HL-60 (cell line): ENCODE measurements around the gene OBP2A.

Experiments
- DNase-seq, 2 experiments: peaks; one replicate each; pipeline ENCODE4 v3.0.0-alpha.2; 2010 to 2020; ENCODE audit warnings: low read depth in 1 of 2, low spot score in 1 of 2
- H3K27ac ChIP-seq: fragments of 250-450 bp; sonication (Bioruptor Pico); replicated peaks from 2 replicates; pipeline ENCODE4 v1.5.1; 2020; ENCODE audit warnings: mild to moderate bottlenecking, moderate library complexity
- H3K27me3 ChIP-seq: fragments of 250-450 bp; sonication (Bioruptor Pico); 2 replicates; pipeline ENCODE4 v1.5.1; 2021; ENCODE audit warnings: mild to moderate bottlenecking, moderate library complexity; ENCODE audit not compliant: insufficient read depth, poor library complexity, severe bottlenecking
- H3K4me3 ChIP-seq: replicated peaks from 2 replicates; pipeline ENCODE4 v1.5.1; 2011; ENCODE audit warnings: mild to moderate bottlenecking, control low read depth, low read length; ENCODE audit not compliant: insufficient read depth
- GABPA ChIP-seq: IDR thresholded peaks from 2 replicates; pipeline ENCODE4 v1.6.1; 2012; ENCODE audit warnings: low read depth
- POLR2AphosphoS5 ChIP-seq: IDR thresholded peaks from 2 replicates; pipeline ENCODE4 v1.6.1; 2012; ENCODE audit warnings: low read depth
- SPI1 ChIP-seq: IDR thresholded peaks from 2 replicates; pipeline ENCODE4 v1.6.1; 2012; ENCODE audit warnings: low read depth, mild to moderate bottlenecking, borderline replicate concordance
- TF ChIP-seq, protein P1 (sequence below): IDR thresholded peaks from 2 replicates; pipeline ENCODE4 v1.6.1; 2012; ENCODE audit warnings: low read depth; ENCODE audit not compliant: insufficient replicate concordance
- TF ChIP-seq, protein P2 (sequence below): IDR thresholded peaks from one replicate; pipeline ENCODE4 v1.5.1; 2011; ENCODE audit warnings: low read length, control low read depth, inconsistent platforms; ENCODE audit not compliant: insufficient read depth

Gene OBP2A

DNA sequence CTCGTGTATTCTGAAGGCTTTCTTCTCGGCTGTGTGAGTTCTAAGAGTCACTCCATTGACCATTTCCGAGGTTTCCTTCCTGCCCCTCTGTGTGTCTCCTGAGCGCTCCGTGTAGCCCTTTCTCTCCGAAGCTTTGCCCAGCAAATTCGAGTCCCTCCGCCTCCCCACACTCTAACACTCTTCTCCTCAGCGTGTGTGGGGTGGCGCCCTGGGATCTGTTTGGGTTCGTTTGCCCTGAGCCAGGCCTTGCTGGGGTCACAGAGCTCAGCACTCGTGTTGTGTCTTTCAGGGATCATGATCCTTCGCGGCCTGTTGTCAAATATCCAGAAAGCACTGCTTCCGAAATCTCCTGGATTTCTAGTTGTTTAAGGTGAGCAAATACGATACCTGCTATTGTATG, 10.0 kb downstream of the OBP2A start:
- Histone ChIP-seq H3K27ac (no peak overlapping the region), H3K4me3 (no peak overlapping the region), H3K27me3 (no peaks in the 10 kb centered on the region)
- TF ChIP-seq SPI1 (no peak), GABPA (no peak), POLR2AphosphoS5 (no peak)
- TF ChIP-seq, protein P1, sequence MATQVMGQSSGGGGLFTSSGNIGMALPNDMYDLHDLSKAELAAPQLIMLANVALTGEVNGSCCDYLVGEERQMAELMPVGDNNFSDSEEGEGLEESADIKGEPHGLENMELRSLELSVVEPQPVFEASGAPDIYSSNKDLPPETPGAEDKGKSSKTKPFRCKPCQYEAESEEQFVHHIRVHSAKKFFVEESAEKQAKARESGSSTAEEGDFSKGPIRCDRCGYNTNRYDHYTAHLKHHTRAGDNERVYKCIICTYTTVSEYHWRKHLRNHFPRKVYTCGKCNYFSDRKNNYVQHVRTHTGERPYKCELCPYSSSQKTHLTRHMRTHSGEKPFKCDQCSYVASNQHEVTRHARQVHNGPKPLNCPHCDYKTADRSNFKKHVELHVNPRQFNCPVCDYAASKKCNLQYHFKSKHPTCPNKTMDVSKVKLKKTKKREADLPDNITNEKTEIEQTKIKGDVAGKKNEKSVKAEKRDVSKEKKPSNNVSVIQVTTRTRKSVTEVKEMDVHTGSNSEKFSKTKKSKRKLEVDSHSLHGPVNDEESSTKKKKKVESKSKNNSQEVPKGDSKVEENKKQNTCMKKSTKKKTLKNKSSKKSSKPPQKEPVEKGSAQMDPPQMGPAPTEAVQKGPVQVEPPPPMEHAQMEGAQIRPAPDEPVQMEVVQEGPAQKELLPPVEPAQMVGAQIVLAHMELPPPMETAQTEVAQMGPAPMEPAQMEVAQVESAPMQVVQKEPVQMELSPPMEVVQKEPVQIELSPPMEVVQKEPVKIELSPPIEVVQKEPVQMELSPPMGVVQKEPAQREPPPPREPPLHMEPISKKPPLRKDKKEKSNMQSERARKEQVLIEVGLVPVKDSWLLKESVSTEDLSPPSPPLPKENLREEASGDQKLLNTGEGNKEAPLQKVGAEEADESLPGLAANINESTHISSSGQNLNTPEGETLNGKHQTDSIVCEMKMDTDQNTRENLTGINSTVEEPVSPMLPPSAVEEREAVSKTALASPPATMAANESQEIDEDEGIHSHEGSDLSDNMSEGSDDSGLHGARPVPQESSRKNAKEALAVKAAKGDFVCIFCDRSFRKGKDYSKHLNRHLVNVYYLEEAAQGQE, result no peak
- TF ChIP-seq, protein P2, sequence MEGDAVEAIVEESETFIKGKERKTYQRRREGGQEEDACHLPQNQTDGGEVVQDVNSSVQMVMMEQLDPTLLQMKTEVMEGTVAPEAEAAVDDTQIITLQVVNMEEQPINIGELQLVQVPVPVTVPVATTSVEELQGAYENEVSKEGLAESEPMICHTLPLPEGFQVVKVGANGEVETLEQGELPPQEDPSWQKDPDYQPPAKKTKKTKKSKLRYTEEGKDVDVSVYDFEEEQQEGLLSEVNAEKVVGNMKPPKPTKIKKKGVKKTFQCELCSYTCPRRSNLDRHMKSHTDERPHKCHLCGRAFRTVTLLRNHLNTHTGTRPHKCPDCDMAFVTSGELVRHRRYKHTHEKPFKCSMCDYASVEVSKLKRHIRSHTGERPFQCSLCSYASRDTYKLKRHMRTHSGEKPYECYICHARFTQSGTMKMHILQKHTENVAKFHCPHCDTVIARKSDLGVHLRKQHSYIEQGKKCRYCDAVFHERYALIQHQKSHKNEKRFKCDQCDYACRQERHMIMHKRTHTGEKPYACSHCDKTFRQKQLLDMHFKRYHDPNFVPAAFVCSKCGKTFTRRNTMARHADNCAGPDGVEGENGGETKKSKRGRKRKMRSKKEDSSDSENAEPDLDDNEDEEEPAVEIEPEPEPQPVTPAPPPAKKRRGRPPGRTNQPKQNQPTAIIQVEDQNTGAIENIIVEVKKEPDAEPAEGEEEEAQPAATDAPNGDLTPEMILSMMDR, result no peak
- DNase-seq, result no peak

DNA sequence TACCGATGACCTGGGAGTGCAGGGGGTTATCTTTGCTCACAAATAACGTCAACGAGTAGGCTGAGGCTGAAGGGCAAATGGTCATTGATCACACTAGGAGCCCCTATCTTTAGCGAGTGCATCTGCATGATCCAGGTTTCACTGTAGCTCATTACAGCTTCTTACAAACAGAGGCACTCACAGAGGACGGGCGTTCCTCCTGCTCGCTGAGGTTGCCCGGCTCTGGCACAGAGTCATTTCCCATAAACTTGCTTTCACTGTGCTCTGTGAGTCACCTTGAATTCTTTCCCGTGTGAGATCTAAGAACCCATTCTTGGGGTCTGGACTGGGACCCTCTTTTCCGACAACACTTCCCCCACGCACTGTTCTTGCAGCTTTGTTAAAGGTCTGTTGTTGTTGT, 13.7 kb downstream of the OBP2A start:
- Histone ChIP-seq H3K27me3 (no peaks in the 10 kb centered on the region), H3K27ac (no peak overlapping the region), H3K4me3 (no peak overlapping the region)
- TF ChIP-seq SPI1 (no peak), POLR2AphosphoS5 (no peak), GABPA (no peak)
- TF ChIP-seq, protein P1, result no peak
- TF ChIP-seq, protein P2, result no peak
- DNase-seq, result no peak

DNA sequence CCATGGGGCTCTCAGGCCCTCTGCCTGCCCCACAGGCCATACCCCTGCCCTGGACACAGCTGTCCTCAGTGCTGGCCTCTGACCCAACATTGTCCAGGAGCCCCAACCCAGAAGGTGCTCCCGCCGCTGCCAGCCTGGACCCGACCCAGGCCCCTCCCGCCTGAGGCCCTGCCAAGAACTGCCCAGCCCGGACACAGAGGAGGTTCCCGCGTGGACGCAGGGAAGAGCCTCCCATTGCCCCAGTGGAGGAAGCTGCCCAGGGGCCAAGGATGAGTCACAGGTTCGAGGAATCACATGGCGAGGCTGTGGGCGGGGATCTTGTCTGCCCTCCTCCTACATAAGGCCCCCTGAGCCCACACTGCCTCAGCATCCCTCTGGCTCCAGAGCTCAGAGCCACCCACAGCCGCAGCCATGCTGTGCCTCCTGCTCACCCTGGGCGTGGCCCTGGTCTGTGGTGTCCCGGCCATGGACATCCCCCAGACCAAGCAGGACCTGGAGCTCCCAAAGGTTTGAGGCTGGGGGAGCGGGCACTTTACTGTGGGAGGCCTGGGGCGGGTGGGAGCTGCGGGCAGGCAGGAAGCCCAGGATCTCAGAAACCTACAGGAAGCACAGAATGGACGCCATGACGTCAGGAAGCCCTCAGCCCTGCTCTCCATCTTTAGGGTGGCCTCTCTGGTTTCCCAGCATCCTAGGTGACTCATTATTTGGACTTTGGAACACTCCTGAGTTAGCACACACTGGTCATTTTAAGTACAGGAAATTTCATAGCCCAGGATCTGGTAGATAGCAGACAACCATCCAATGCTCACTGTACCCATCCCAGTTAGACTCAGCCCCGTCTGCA, 15.7 kb downstream of the OBP2A start, which contains the start of gene PAEP:
TSS of gene PAEP (plus strand) at position 366 of the 844 bp plus-strand sequence.
- TF ChIP-seq, protein P2, result no peak
- TF ChIP-seq, protein P1, result no peak
- no peak for TF ChIP-seq POLR2AphosphoS5
- TF ChIP-seq SPI1, result no peak
- TF ChIP-seq GABPA, result no peak
- Histone ChIP-seq H3K4me3 (no peak within 1 kb of the TSS), H3K27me3 (no peaks in the 10 kb centered on the region), H3K27ac (no peak within 1 kb of the TSS)
- no peak for DNase-seq
